ENCODE results near the gene PNCK.
"Not testable (repeated sequence)": the region's sequence is repeated elsewhere in the genome, so short reads cannot be mapped to it uniquely, and the experiment has no call there.

The PNCK gene

GRCh38 chrX:153697924-153698865 lies 24.6 kb upstream of the PNCK start:
- in situ Hi-C loops (cut with MboI; ENCODE audit: low sequenced_read_pairs, unreplicated experiment) = no loop called here
- no peak for DNase-seq (ENCODE audit: low spot score)
- TF ChIP-seq CTCF (IDR thresholded peaks at IDR 0.05; ENCODE audit: borderline replicate concordance, control extremely low read depth, extremely low read depth, insufficient read depth, missing control alignments) = no peak

GRCh38 chrX:153696986-153697722 lies 23.5 kb upstream of the PNCK start:
- in situ Hi-C loops (cut with MboI; ENCODE audit: low sequenced_read_pairs, unreplicated experiment); DNase-seq (ENCODE audit: low spot score): not testable (repeated sequence)

GRCh38 chrX:153696538-153696937 lies 22.9 kb upstream of the PNCK start:
- in situ Hi-C loops (cut with MboI; ENCODE audit: low sequenced_read_pairs, unreplicated experiment); DNase-seq (ENCODE audit: low spot score): not testable (repeated sequence)

- TF ChIP-seq CTCF (IDR thresholded peaks at IDR 0.05; ENCODE audit: borderline replicate concordance, control extremely low read depth, extremely low read depth, insufficient read depth, missing control alignments) = no peak
- no peak for DNase-seq (ENCODE audit: low spot score)
- in situ Hi-C loops (cut with MboI; ENCODE audit: low sequenced_read_pairs, unreplicated experiment) = no loop called here
Observed at GRCh38 chrX:153696100-153696499, 22.5 kb upstream of the PNCK start.

- DNase-seq (ENCODE audit: low spot score) = no peak
- no peak for TF ChIP-seq CTCF (IDR thresholded peaks at IDR 0.05; ENCODE audit: borderline replicate concordance, control extremely low read depth, extremely low read depth, insufficient read depth, missing control alignments)
- in situ Hi-C loops (cut with MboI; ENCODE audit: low sequenced_read_pairs, unreplicated experiment) = no loop called here
Observed at GRCh38 chrX:153694687-153695270, 21.2 kb upstream of the PNCK start.

GRCh38 chrX:153694256-153694655 lies 20.6 kb upstream of the PNCK start:
- in situ Hi-C loops (cut with MboI; ENCODE audit: low sequenced_read_pairs, unreplicated experiment); DNase-seq (ENCODE audit: low spot score): not testable (repeated sequence)

- in situ Hi-C loops (cut with MboI; ENCODE audit: low sequenced_read_pairs, unreplicated experiment) = no loop called here
- DNase-seq (ENCODE audit: low spot score) = no peak
- TF ChIP-seq CTCF (IDR thresholded peaks at IDR 0.05; ENCODE audit: borderline replicate concordance, control extremely low read depth, extremely low read depth, insufficient read depth, missing control alignments) = no peak
Observed at GRCh38 chrX:153693216-153694086, 19.8 kb upstream of the PNCK start.

Data from GM13976 (cell line).